Measurements from ENCODE around the gene FAM107B. TPM values are rescaled to one million over a fixed set of nuclear protein-coding genes. Genes with fewer than 3 reads are reported as not detected.

The FAM107B gene
- total and polyA plus RNA-seq, 2 experiments from 2014 or later, result 11.0 to 17.6 TPM

DNA sequence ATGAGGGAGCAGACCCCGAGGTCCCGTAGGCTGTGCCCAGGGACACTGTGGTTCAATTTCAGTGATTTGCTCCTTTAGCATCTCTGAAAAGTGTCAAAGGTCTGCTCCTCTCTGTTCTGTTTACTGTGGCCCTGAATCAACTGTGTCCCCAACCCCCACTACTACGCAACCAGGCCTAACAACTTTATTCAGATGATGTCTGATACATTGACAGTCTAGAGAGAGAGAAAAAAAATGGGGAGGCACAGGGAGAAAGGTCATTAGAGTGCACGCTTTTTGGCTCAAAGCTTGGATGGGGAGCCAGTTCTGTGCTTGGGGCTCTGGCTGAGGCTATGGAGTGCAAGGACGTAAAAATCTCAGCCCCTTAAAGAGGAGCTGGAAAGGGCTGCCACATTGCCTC lies 77.9 kb downstream of the FAM107B start:
- Mint-ChIP-seq H3K4me1 (peaks cover 14% of the 10 kb centered on the region), H3K4me3 (no peak overlapping the region), H3K9me3 (peaks cover 3% of the 10 kb centered on the region; the same call in 1 of the 3 replicates), H3K36me3 (ENCODE audit: low read depth) (peaks cover 6% of the 10 kb centered on the region; the same call in 1 of the 3 replicates), H3K27ac (no peak overlapping the region), H3K27me3 (ENCODE audit: insufficient read depth, low read depth, poor library complexity) (peaks cover 7% of the 10 kb centered on the region)
- H4K20me1 ChIP-seq (replicated peaks; ENCODE audit: insufficient read depth), result no peaks in the 10 kb centered on the region
- TF ChIP-seq ZNF114 (CRISPR knock-in tag; IDR thresholded peaks at IDR 0.05) (no peak), EZH2 (IDR thresholded peaks at IDR 0.05; ENCODE audit: low read depth, unreplicated experiment) (no peak), EZH2phosphoT487 (IDR thresholded peaks at IDR 0.05; ENCODE audit: unreplicated experiment) (no peak), POLR2AphosphoS5 (IDR thresholded peaks at IDR 0.05; ENCODE audit: low read depth) (no peak), ZNF331 (CRISPR knock-in tag; IDR thresholded peaks at IDR 0.05; ENCODE audit: low read depth) (no peak), STAT1 (IDR thresholded peaks at IDR 0.05; ENCODE audit: unreplicated experiment) (no peak)
- TF ChIP-seq, protein P1, sequence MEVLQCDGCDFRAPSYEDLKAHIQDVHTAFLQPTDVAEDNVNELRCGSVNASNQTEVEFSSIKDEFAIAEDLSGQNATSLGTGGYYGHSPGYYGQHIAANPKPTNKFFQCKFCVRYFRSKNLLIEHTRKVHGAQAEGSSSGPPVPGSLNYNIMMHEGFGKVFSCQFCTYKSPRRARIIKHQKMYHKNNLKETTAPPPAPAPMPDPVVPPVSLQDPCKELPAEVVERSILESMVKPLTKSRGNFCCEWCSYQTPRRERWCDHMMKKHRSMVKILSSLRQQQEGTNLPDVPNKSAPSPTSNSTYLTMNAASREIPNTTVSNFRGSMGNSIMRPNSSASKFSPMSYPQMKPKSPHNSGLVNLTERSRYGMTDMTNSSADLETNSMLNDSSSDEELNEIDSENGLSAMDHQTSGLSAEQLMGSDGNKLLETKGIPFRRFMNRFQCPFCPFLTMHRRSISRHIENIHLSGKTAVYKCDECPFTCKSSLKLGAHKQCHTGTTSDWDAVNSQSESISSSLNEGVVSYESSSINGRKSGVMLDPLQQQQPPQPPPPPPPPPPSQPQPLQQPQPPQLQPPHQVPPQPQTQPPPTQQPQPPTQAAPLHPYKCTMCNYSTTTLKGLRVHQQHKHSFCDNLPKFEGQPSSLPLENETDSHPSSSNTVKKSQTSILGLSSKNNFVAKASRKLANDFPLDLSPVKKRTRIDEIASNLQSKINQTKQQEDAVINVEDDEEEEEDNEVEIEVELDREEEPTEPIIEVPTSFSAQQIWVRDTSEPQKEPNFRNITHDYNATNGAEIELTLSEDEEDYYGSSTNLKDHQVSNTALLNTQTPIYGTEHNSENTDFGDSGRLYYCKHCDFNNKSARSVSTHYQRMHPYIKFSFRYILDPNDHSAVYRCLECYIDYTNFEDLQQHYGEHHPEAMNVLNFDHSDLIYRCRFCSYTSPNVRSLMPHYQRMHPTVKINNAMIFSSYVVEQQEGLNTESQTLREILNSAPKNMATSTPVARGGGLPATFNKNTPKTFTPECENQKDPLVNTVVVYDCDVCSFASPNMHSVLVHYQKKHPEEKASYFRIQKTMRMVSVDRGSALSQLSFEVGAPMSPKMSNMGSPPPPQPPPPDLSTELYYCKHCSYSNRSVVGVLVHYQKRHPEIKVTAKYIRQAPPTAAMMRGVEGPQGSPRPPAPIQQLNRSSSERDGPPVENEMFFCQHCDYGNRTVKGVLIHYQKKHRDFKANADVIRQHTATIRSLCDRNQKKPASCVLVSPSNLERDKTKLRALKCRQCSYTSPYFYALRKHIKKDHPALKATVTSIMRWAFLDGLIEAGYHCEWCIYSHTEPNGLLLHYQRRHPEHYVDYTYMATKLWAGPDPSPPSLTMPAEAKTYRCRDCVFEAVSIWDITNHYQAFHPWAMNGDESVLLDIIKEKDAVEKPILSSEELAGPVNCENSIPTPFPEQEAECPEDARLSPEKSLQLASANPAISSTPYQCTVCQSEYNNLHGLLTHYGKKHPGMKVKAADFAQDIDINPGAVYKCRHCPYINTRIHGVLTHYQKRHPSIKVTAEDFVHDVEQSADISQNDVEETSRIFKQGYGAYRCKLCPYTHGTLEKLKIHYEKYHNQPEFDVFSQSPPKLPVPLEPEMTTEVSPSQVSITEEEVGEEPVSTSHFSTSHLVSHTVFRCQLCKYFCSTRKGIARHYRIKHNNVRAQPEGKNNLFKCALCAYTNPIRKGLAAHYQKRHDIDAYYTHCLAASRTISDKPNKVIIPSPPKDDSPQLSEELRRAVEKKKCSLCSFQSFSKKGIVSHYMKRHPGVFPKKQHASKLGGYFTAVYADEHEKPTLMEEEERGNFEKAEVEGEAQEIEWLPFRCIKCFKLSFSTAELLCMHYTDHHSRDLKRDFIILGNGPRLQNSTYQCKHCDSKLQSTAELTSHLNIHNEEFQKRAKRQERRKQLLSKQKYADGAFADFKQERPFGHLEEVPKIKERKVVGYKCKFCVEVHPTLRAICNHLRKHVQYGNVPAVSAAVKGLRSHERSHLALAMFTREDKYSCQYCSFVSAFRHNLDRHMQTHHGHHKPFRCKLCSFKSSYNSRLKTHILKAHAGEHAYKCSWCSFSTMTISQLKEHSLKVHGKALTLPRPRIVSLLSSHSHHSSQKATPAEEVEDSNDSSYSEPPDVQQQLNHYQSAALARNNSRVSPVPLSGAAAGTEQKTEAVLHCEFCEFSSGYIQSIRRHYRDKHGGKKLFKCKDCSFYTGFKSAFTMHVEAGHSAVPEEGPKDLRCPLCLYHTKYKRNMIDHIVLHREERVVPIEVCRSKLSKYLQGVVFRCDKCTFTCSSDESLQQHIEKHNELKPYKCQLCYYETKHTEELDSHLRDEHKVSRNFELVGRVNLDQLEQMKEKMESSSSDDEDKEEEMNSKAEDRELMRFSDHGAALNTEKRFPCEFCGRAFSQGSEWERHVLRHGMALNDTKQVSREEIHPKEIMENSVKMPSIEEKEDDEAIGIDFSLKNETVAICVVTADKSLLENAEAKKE (CRISPR knock-in tag; IDR thresholded peaks at IDR 0.05), result no peak
- TF ChIP-seq, protein P2, sequence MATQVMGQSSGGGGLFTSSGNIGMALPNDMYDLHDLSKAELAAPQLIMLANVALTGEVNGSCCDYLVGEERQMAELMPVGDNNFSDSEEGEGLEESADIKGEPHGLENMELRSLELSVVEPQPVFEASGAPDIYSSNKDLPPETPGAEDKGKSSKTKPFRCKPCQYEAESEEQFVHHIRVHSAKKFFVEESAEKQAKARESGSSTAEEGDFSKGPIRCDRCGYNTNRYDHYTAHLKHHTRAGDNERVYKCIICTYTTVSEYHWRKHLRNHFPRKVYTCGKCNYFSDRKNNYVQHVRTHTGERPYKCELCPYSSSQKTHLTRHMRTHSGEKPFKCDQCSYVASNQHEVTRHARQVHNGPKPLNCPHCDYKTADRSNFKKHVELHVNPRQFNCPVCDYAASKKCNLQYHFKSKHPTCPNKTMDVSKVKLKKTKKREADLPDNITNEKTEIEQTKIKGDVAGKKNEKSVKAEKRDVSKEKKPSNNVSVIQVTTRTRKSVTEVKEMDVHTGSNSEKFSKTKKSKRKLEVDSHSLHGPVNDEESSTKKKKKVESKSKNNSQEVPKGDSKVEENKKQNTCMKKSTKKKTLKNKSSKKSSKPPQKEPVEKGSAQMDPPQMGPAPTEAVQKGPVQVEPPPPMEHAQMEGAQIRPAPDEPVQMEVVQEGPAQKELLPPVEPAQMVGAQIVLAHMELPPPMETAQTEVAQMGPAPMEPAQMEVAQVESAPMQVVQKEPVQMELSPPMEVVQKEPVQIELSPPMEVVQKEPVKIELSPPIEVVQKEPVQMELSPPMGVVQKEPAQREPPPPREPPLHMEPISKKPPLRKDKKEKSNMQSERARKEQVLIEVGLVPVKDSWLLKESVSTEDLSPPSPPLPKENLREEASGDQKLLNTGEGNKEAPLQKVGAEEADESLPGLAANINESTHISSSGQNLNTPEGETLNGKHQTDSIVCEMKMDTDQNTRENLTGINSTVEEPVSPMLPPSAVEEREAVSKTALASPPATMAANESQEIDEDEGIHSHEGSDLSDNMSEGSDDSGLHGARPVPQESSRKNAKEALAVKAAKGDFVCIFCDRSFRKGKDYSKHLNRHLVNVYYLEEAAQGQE (IDR thresholded peaks at IDR 0.05; ENCODE audit: unreplicated experiment), result no peak
- TF ChIP-seq, protein P3, sequence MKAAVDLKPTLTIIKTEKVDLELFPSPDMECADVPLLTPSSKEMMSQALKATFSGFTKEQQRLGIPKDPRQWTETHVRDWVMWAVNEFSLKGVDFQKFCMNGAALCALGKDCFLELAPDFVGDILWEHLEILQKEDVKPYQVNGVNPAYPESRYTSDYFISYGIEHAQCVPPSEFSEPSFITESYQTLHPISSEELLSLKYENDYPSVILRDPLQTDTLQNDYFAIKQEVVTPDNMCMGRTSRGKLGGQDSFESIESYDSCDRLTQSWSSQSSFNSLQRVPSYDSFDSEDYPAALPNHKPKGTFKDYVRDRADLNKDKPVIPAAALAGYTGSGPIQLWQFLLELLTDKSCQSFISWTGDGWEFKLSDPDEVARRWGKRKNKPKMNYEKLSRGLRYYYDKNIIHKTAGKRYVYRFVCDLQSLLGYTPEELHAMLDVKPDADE (IDR thresholded peaks at IDR 0.05), result no peak
- no peaks in the 10 kb centered on the region for H3F3A ChIP-seq (replicated peaks; ENCODE audit: low read depth)
- no peak overlapping the region for H3K27ac ChIP-seq (ENCODE audit: low read depth)
- no peak overlapping the region for H3K4me2 ChIP-seq
- H3K36me3 ChIP-seq (ENCODE audit: insufficient read depth), result no peaks in the 10 kb centered on the region
- no peak for DNase-seq (ENCODE audit: low spot score)
- no peaks in the 10 kb centered on the region for H3K9me2 ChIP-seq (ENCODE audit: insufficient read depth)
- no peak for ATAC-seq
- H3K4me1 ChIP-seq (ENCODE audit: insufficient read depth), result no peaks in the 10 kb centered on the region; the same call in 1 of the 2 replicates
- H3K27me3 ChIP-seq (ENCODE audit: insufficient read depth), result no peaks in the 10 kb centered on the region
- peak overlapping the region; percentile 47; the same call in 1 of the 2 replicates for H2AFZ ChIP-seq
- no peaks in the 10 kb centered on the region for H3K79me2 ChIP-seq (replicated peaks; ENCODE audit: insufficient read depth)
- H3K4me3 ChIP-seq, result no peak overlapping the region

Measured in GM23338 (cell line).